HepG2 (cell line): ENCODE data around the gene NT5DC1. TPM values are rescaled to one million over a fixed set of nuclear protein-coding genes. Genes with fewer than 3 reads are reported as not detected.

Source experiments
- ATAC-seq: fragments of 200-7000 bp; cut with Tn5 transposase; 3 replicates; pipeline ENCODE4 v1.9.1; 2020; ENCODE audit warnings: mild to moderate bottlenecking, moderate library complexity
- BruUV-seq: library from RNA; stranded (reverse); fragments of 400-500 nt; replicated peaks from 2 replicates; lab custom pipeline; 2021; lab: Mats Ljungman, UMichigan
- CTCF ChIA-PET: fragments of 300-600 bp; formaldehyde crosslinking; extraction: SDS; loops from one replicate; lab custom pipeline; 2021; ENCODE audit warnings: low total read pairs, inconsistent platforms, low intra/inter-chr PET ratio; lab: Yijun Ruan, JAX
- POLR2A ChIA-PET: fragments of 350-600 bp; sonication (Branson Sonifier 250); formaldehyde crosslinking; loops from one replicate; lab custom pipeline; 2020; ENCODE audit warnings: antibody characterized with exemption, inconsistent platforms; lab: Yijun Ruan, JAX
- DNase-seq: peaks from one replicate; pipeline ENCODE4 v3.0.0-alpha.2; 2015; ENCODE audit warnings: low spot score
- FAIRE-seq: peaks from 3 replicates; lab custom pipeline; 2011; peaks lifted over from hg19 to GRCh38; lab: Jason Lieb, UNC
- H2AFZ ChIP-seq: one replicate; pipeline ENCODE4 v1.6.1; 2011; ENCODE audit warnings: low read length, inconsistent platforms
- H3K27ac ChIP-seq: fragments of 300-600 bp; 3 replicates; pipeline ENCODE4 v1.8.0; 2011; ENCODE audit warnings: mixed run types, mild to moderate bottlenecking, mixed read lengths, low read length, inconsistent platforms; ENCODE audit not compliant: insufficient read depth; ENCODE audit errors: extremely low read length
- H3K27me3 ChIP-seq, 2 experiments: fragments of 200-600 bp in 1 of 2; 2 replicates in 1 of 2; 3 replicates in 1 of 2; pipeline versions ENCODE4 v1.6.0 to v1.8.0; 2011; ENCODE audit warnings: low read length in 2 of 2, mild to moderate bottlenecking in 2 of 2, moderate library complexity in 2 of 2, inconsistent platforms in 1 of 2; ENCODE audit not compliant: insufficient read depth in 2 of 2, control insufficient read depth in 1 of 2
- H3K36me3 ChIP-seq, 2 experiments: fragments of 200-600 bp in 1 of 2; replicated peaks in 1 of 2; 2 replicates in 1 of 2; 3 replicates in 1 of 2; pipeline versions ENCODE4 v1.5.1 to v1.8.0; 2011; ENCODE audit warnings: low read length in 2 of 2, inconsistent platforms in 1 of 2; ENCODE audit not compliant: insufficient read depth in 2 of 2, control insufficient read depth in 1 of 2
- H3K4me1 ChIP-seq: 2 replicates; pipeline ENCODE4 v1.5.1; 2012; ENCODE audit warnings: low read length, inconsistent platforms; ENCODE audit not compliant: insufficient read depth
- H3K4me2 ChIP-seq: 2 replicates; pipeline ENCODE4 v1.6.0; 2011; ENCODE audit warnings: low read depth, low read length, inconsistent platforms
- H3K4me3 ChIP-seq, 3 experiments: fragments of 200-600 bp in 1 of 3; sonication (generic), shearing (Covaris generic) in 1 of 3; replicated peaks in 1 of 3; 2 replicates each; pipeline ENCODE4 v1.5.1; 2011 to 2016; ENCODE audit warnings: low read length in 3 of 3, inconsistent platforms in 2 of 3, low read depth in 2 of 3, mild to moderate bottlenecking in 2 of 3, control low read depth in 1 of 3, mixed read lengths in 1 of 3; ENCODE audit not compliant: insufficient read depth in 1 of 3
- H3K79me2 ChIP-seq: one replicate; pipeline ENCODE4 v1.6.1; 2011; ENCODE audit warnings: low read length, inconsistent platforms; ENCODE audit not compliant: insufficient read depth
- H3K9ac ChIP-seq: 2 replicates; pipeline ENCODE4 v1.6.0; 2011; ENCODE audit warnings: mild to moderate bottlenecking, low read depth, low read length, inconsistent platforms; ENCODE audit not compliant: insufficient read depth
- H3K9me3 ChIP-seq: 2 replicates; pipeline ENCODE4 v1.5.1; 2012; ENCODE audit warnings: mild to moderate bottlenecking, low read length
- H4K20me1 ChIP-seq: 2 replicates; pipeline ENCODE4 v1.6.0; 2011; ENCODE audit warnings: inconsistent platforms, mild to moderate bottlenecking, low read length, moderate library complexity; ENCODE audit not compliant: insufficient read depth
- BHLHE40 ChIP-seq: IDR thresholded peaks from 2 replicates; pipeline ENCODE4 v1.6.1; 2011; ENCODE audit warnings: low read length, improper control_type of control experiment
- FOSL1 ChIP-seq: sonication (generic); formaldehyde crosslinking; IDR thresholded peaks from 2 replicates; pipeline ENCODE4 v1.9.0; 2021; ENCODE audit warnings: missing genetic modification reagents, borderline replicate concordance
- GATAD2A ChIP-seq: IDR thresholded peaks from 2 replicates; pipeline ENCODE4 v1.6.1; 2016
- GFI1 ChIP-seq: sonication (generic); formaldehyde crosslinking; IDR thresholded peaks from 2 replicates; pipeline ENCODE4 v1.5.0; 2020; ENCODE audit warnings: missing genetic modification reagents, mild to moderate bottlenecking, borderline replicate concordance
- KAT7 ChIP-seq: IDR thresholded peaks from 2 replicates; pipeline ENCODE4 v1.6.1; 2018; ENCODE audit warnings: borderline replicate concordance, missing compliant biosample characterization
- KDM4B ChIP-seq: sonication (generic); formaldehyde crosslinking; IDR thresholded peaks from 2 replicates; pipeline ENCODE4 v1.4.0; 2020; ENCODE audit warnings: missing genetic modification reagents
- NFIB ChIP-seq: sonication (generic); formaldehyde crosslinking; IDR thresholded peaks from 2 replicates; pipeline ENCODE4 v1.9.0; 2021; ENCODE audit warnings: missing genetic modification reagents, mild to moderate bottlenecking, borderline replicate concordance
- ZFP1 ChIP-seq: IDR thresholded peaks from 2 replicates; pipeline ENCODE4 v1.6.1; 2016
- ZNF160 ChIP-seq: sonication (generic); formaldehyde crosslinking; IDR thresholded peaks from 2 replicates; pipeline ENCODE4 v1.8.0; 2022; ENCODE audit warnings: mild to moderate bottlenecking, inconsistent platforms, missing genetic modification reagents
- ZNF292 ChIP-seq: sonication (generic); formaldehyde crosslinking; IDR thresholded peaks from 2 replicates; pipeline ENCODE4 v1.8.1; 2022; ENCODE audit warnings: mild to moderate bottlenecking, low read depth, missing genetic modification reagents, borderline replicate concordance
- ZNF333 ChIP-seq: sonication (generic); formaldehyde crosslinking; IDR thresholded peaks from 2 replicates; pipeline ENCODE4 v1.4.0; 2020; ENCODE audit warnings: mild to moderate bottlenecking, missing genetic modification reagents, borderline replicate concordance
- ZNF484 ChIP-seq: sonication (generic); formaldehyde crosslinking; IDR thresholded peaks from 2 replicates; pipeline ENCODE4 v1.5.1; 2020; ENCODE audit warnings: mild to moderate bottlenecking, low read depth, missing genetic modification reagents, borderline replicate concordance
- ZNF775 ChIP-seq: sonication (generic); formaldehyde crosslinking; IDR thresholded peaks from 2 replicates; pipeline ENCODE4 v1.4.0; 2020; ENCODE audit warnings: missing genetic modification reagents, mild to moderate bottlenecking, moderate library complexity, borderline replicate concordance
- in situ Hi-C: cut with HindIII; loops from 2 replicates; pipeline ENCODE4 v1.10.0; 2017; ENCODE audit warnings: low pct_unique_long_range_greater_than_20kb; ENCODE audit not compliant: extremely low pct_ligation_motif_present
- intact Hi-C: fragments of 100-400 bp; cut with micrococcal nuclease; formaldehyde crosslinking; loops from one replicate; pipeline ENCODE4 v1.10.0; 2022; ENCODE audit not compliant: unreplicated experiment
- polyA plus RNA-seq, 8 experiments: library from polyadenylated mRNA; depleted of rRNA in 3 of 8; stranded (reverse) in 7 of 8; unstranded in 1 of 8; fragments of >200 nt; fragmentation: Illumina TruSeq in 4 of 8; extraction: Trizol in 4 of 8; gene quantifications; 2 replicates each; pipeline versions ENCODE4 v1.2.1 to v1.2.3, GENCODE V29; 2011 to 2016; ENCODE audit warnings: low read depth in 4 of 8, missing spikeins in 1 of 8, mixed read lengths in 1 of 8; ENCODE audit not compliant: insufficient read depth in 1 of 8
- total RNA-seq, 5 experiments: library from RNA; depleted of rRNA; stranded (reverse); fragments of >200 nt; fragmentation: Illumina TruSeq; extraction: Trizol; gene quantifications; 2 replicates each; pipeline ENCODE4 v1.2.3, GENCODE V29; 2016; ENCODE audit warnings: low read depth in 1 of 5
- TF ChIP-seq, protein P1 (sequence below): sonication (generic); formaldehyde crosslinking; IDR thresholded peaks from 2 replicates; pipeline ENCODE4 v1.8.1; 2023; ENCODE audit warnings: mild to moderate bottlenecking, inconsistent platforms, moderate library complexity, missing genetic modification reagents, borderline replicate concordance
- TF ChIP-seq, protein P2 (sequence below): sonication (generic); formaldehyde crosslinking; IDR thresholded peaks from 2 replicates; pipeline ENCODE4 v1.5.1; 2020; ENCODE audit warnings: mild to moderate bottlenecking, missing genetic modification reagents
- TF ChIP-seq, protein P3 (sequence below): sonication (generic); formaldehyde crosslinking; IDR thresholded peaks from 2 replicates; pipeline ENCODE4 v1.4.0; 2020; ENCODE audit warnings: missing genetic modification reagents
- TF ChIP-seq, protein P4 (sequence below): sonication (generic); formaldehyde crosslinking; IDR thresholded peaks from 2 replicates; pipeline ENCODE4 v1.4.0; 2020; ENCODE audit warnings: missing genetic modification reagents

The NT5DC1 gene
- total and polyA plus RNA-seq, 2 of the 13 experiments (the other 11 are each of a cell fraction or from before 2014, with no cell fraction given), result 27.0 to 56.1 TPM

DNA sequence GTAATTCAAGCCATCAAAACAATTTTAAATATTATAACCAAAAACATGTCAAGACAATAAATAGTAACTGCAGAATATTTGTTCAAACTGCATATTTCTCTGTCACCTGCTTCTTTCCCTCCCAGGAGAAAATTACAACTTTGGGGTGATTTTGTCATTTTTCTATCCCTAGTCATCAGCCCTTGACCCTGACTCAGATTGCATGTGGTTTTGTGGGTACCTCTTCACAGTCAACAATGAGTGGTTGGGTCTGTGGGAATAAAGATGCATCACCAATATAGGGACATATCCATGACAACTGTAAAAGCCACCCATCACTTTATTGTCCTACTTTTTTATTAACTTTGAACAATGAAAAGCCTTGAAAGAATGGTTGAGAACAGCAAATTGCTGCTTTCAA, 18.0 kb downstream of the NT5DC1 start:
- in situ Hi-C loops, result no loop called here
- TF ChIP-seq, protein P1, sequence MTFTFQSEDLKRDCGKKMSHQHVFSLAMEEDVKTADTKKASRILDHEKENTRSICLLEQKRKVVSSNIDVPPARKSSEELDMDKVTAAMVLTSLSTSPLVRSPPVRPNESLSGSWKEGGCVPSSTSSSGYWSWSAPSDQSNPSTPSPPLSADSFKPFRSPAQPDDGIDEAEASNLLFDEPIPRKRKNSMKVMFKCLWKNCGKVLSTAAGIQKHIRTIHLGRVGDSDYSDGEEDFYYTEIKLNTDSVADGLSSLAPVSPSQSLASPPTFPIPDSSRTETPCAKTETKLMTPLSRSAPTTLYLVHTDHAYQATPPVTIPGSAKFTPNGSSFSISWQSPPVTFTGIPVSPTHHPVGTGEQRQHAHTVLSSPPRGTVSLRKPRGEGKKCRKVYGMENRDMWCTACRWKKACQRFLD, result no peak
- TF ChIP-seq ZFP1 (CRISPR knock-in tag), result no peak
- TF ChIP-seq, protein P2, sequence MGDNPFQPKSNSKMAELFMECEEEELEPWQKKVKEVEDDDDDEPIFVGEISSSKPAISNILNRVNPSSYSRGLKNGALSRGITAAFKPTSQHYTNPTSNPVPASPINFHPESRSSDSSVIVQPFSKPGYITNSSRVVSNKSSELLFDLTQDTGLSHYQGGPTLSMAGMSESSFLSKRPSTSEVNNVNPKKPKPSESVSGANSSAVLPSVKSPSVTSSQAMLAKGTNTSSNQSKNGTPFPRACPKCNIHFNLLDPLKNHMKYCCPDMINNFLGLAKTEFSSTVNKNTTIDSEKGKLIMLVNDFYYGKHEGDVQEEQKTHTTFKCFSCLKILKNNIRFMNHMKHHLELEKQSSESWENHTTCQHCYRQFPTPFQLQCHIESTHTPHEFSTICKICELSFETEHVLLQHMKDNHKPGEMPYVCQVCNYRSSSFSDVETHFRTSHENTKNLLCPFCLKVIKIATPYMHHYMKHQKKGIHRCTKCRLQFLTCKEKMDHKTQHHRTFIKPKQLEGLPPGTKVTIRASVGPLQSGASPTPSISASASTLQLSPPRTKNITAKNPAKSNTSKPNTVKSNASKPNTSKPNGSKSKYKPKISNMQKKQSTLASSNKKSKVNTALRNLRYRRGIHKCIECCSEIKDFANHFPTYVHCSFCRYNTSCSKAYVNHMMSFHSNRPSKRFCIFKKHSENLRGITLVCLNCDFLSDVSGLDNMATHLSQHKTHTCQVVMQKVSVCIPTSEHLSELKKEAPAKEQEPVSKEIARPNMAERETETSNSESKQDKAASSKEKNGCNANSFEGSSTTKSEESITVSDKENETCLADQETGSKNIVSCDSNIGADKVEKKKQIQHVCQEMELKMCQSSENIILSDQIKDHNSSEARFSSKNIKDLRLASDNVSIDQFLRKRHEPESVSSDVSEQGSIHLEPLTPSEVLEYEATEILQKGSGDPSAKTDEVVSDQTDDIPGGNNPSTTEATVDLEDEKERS (CRISPR knock-in tag), result no peak
- no peak for TF ChIP-seq ZNF484 (CRISPR knock-in tag)
- no peak for TF ChIP-seq ZNF775
- TF ChIP-seq NFIB (CRISPR knock-in tag), result no peak
- no peak for TF ChIP-seq GFI1
- no peak for TF ChIP-seq KAT7 (CRISPR knock-in tag)
- no peak for TF ChIP-seq GATAD2A (CRISPR knock-in tag)
- TF ChIP-seq, protein P3, sequence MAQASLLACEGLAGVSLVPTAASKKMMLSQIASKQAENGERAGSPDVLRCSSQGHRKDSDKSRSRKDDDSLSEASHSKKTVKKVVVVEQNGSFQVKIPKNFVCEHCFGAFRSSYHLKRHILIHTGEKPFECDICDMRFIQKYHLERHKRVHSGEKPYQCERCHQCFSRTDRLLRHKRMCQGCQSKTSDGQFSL, result no peak
- TF ChIP-seq FOSL1 (CRISPR knock-in tag), result no peak
- TF ChIP-seq, protein P4, sequence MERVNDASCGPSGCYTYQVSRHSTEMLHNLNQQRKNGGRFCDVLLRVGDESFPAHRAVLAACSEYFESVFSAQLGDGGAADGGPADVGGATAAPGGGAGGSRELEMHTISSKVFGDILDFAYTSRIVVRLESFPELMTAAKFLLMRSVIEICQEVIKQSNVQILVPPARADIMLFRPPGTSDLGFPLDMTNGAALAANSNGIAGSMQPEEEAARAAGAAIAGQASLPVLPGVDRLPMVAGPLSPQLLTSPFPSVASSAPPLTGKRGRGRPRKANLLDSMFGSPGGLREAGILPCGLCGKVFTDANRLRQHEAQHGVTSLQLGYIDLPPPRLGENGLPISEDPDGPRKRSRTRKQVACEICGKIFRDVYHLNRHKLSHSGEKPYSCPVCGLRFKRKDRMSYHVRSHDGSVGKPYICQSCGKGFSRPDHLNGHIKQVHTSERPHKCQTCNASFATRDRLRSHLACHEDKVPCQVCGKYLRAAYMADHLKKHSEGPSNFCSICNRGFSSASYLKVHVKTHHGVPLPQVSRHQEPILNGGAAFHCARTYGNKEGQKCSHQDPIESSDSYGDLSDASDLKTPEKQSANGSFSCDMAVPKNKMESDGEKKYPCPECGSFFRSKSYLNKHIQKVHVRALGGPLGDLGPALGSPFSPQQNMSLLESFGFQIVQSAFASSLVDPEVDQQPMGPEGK (CRISPR knock-in tag), result no peak
- TF ChIP-seq KDM4B (CRISPR knock-in tag), result no peak
- no peak for TF ChIP-seq BHLHE40
- TF ChIP-seq ZNF292 (CRISPR knock-in tag), result no peak
- TF ChIP-seq ZNF160 (CRISPR knock-in tag), result no peak
- no peak for TF ChIP-seq ZNF333
- TF ChIP-seq, all 625 proteins: peak for 0
- DNase-seq (no peak), FAIRE-seq (no peak), ATAC-seq (no peak)
- Histone ChIP-seq H3K4me3 (no peak overlapping the region), H3K36me3 (peaks cover 9 to 27% of the 10 kb centered on the region in 2 experiments), H3K9me3 (no peaks in the 10 kb centered on the region), H3K79me2 (no peaks in the 10 kb centered on the region), H3K4me2 (no peak overlapping the region), H3K9ac (no peak overlapping the region), H2AFZ (no peak overlapping the region), H4K20me1 (no peaks in the 10 kb centered on the region), H3K27me3 (no peaks in the 10 kb centered on the region), H3K4me1 (0 out of 2 replicates have a peak, but pooled peaks cover 5% of the 10 kb centered on the region), H3K27ac (no peak overlapping the region)
- no TSS peak for BruUV-seq
- POLR2A ChIA-PET, result interaction anchor here (1.4 kb wide), 1 partner anchor 58 kb away, joined by 3 read pairs; no protein-coding TSS in a partner anchor
- CTCF ChIA-PET, result no interaction called here
- intact Hi-C loops, result loop anchor here (10.0 kb wide), 1 partner anchor 96 kb away; no protein-coding TSS in a partner anchor
